HepG2 (cell line): ENCODE measurements around the gene RNF168. TPM values are rescaled to one million over a fixed set of nuclear protein-coding genes. Genes with fewer than 3 reads are reported as not detected.

Source experiments
- ERF ChIP-seq: IDR thresholded peaks from 2 replicates; pipeline ENCODE4 v1.6.1; 2018; ENCODE audit warnings: missing biosample characterization, missing genetic modification reagents
- GATAD1 ChIP-seq: IDR thresholded peaks from 2 replicates; pipeline ENCODE4 v1.6.1; 2016; ENCODE audit warnings: missing genetic modification reagents, missing compliant biosample characterization
- HNF1A ChIP-seq, 2 experiments: sonication (generic) in 1 of 2; formaldehyde crosslinking in 1 of 2; IDR thresholded peaks; 2 replicates each; pipeline versions ENCODE4 v1.4.0 to v1.6.1; 2016 to 2020; ENCODE audit warnings: borderline replicate concordance in 1 of 2, low read depth in 1 of 2, mild to moderate bottlenecking in 1 of 2, missing genetic modification reagents in 1 of 2
- KLF12 ChIP-seq: sonication (generic); formaldehyde crosslinking; IDR thresholded peaks from 2 replicates; pipeline ENCODE4 v1.4.0; 2020; ENCODE audit warnings: missing genetic modification reagents, borderline replicate concordance
- MYNN ChIP-seq: sonication (generic); formaldehyde crosslinking; IDR thresholded peaks from 2 replicates; pipeline ENCODE4 v1.4.0; 2020; ENCODE audit warnings: mild to moderate bottlenecking, low read depth, missing genetic modification reagents
- PAWR ChIP-seq: sonication (generic); formaldehyde crosslinking; IDR thresholded peaks from 2 replicates; pipeline ENCODE4 v1.4.0; 2020; ENCODE audit warnings: missing genetic modification reagents, mild to moderate bottlenecking, borderline replicate concordance
- SMAD3 ChIP-seq: sonication (generic); formaldehyde crosslinking; IDR thresholded peaks from 2 replicates; pipeline ENCODE4 v1.4.0; 2020; ENCODE audit warnings: missing genetic modification reagents
- TCF12 ChIP-seq, 2 experiments: fragments of 450-650 bp in 1 of 2; sonication (generic) in 1 of 2; formaldehyde crosslinking in 1 of 2; IDR thresholded peaks; 2 replicates each; pipeline versions ENCODE4 v1.6.1 to v1.8.0; 2017 to 2022; ENCODE audit warnings: antibody characterized with exemption in 1 of 2, mild to moderate bottlenecking in 1 of 2, missing genetic modification reagents in 1 of 2, moderate library complexity in 1 of 2
- ZBTB37 ChIP-seq: sonication (generic); formaldehyde crosslinking; IDR thresholded peaks from 2 replicates; pipeline ENCODE4 v1.4.0; 2020; ENCODE audit warnings: mild to moderate bottlenecking, missing genetic modification reagents
- ZBTB8A ChIP-seq: sonication (generic); formaldehyde crosslinking; IDR thresholded peaks from 2 replicates; pipeline ENCODE4 v1.4.0; 2020; ENCODE audit warnings: mild to moderate bottlenecking, low read depth, missing genetic modification reagents, borderline replicate concordance
- ZNF256 ChIP-seq: sonication (generic); formaldehyde crosslinking; conservative IDR thresholded peaks from 2 replicates; pipeline ENCODE4 v1.4.0; 2020; ENCODE audit warnings: missing genetic modification reagents
- ZNF280B ChIP-seq: sonication (generic); formaldehyde crosslinking; IDR thresholded peaks from 2 replicates; pipeline ENCODE4 v1.5.0; 2020; ENCODE audit warnings: missing genetic modification reagents, mild to moderate bottlenecking, borderline replicate concordance
- ZNF281 ChIP-seq: sonication (generic); formaldehyde crosslinking; IDR thresholded peaks from 2 replicates; pipeline ENCODE4 v1.4.0; 2020; ENCODE audit warnings: missing genetic modification reagents, borderline replicate concordance
- ZNF296 ChIP-seq: sonication (generic); formaldehyde crosslinking; conservative IDR thresholded peaks from 2 replicates; pipeline ENCODE4 v1.5.0; 2020; ENCODE audit warnings: mild to moderate bottlenecking, missing genetic modification reagents
- ZNF343 ChIP-seq: sonication (generic); formaldehyde crosslinking; IDR thresholded peaks from 2 replicates; pipeline ENCODE4 v1.4.0; 2020; ENCODE audit warnings: mild to moderate bottlenecking, missing genetic modification reagents
- ZNF563 ChIP-seq: sonication (generic); formaldehyde crosslinking; IDR thresholded peaks from 2 replicates; pipeline ENCODE4 v1.8.0; 2022; ENCODE audit warnings: mild to moderate bottlenecking, moderate library complexity, missing genetic modification reagents
- polyA plus RNA-seq, 8 experiments: library from polyadenylated mRNA; depleted of rRNA in 3 of 8; stranded (reverse) in 7 of 8; unstranded in 1 of 8; fragments of >200 nt; fragmentation: Illumina TruSeq in 4 of 8; extraction: Trizol in 4 of 8; gene quantifications; 2 replicates each; pipeline versions ENCODE4 v1.2.1 to v1.2.3, GENCODE V29; 2011 to 2016; ENCODE audit warnings: low read depth in 4 of 8, missing spikeins in 1 of 8, mixed read lengths in 1 of 8; ENCODE audit not compliant: insufficient read depth in 1 of 8
- total RNA-seq, 5 experiments: library from RNA; depleted of rRNA; stranded (reverse); fragments of >200 nt; fragmentation: Illumina TruSeq; extraction: Trizol; gene quantifications; 2 replicates each; pipeline ENCODE4 v1.2.3, GENCODE V29; 2016; ENCODE audit warnings: low read depth in 1 of 5

Gene RNF168
- total and polyA plus RNA-seq, 2 of the 13 experiments (the other 11 are each of a cell fraction or from before 2014, with no cell fraction given) = 3.7 to 22.9 TPM

GRCh38 chr3:196503196-196504076, at the start of gene RNF168 (continued):
- TF ChIP-seq ZNF563 (CRISPR knock-in tag) = peak; percentile 58; the same call in 1 of the 2 replicates
- no peak for TF ChIP-seq PAWR
- peak; percentile 89 for TF ChIP-seq GATAD1 (CRISPR knock-in tag)
- TF ChIP-seq ZNF280B (CRISPR knock-in tag) = no peak
- TF ChIP-seq SMAD3 (CRISPR knock-in tag) = peak; percentile 41; the same call in 1 of the 2 replicates
- TF ChIP-seq ZNF343 (CRISPR knock-in tag) = no peak
- TF ChIP-seq KLF12 = peak; percentile 72; the same call in 1 of the 2 replicates
- TF ChIP-seq MYNN (CRISPR knock-in tag) = no peak
- no peak for TF ChIP-seq ZNF256 (CRISPR knock-in tag)
- TF ChIP-seq TCF12 (IDR thresholded peaks at IDR 0.05) = no peak
- no peak for TF ChIP-seq TCF12 (CRISPR knock-in tag; IDR thresholded peaks at IDR 0.05)
- TF ChIP-seq ZBTB8A (CRISPR knock-in tag) = no peak
- no peak for TF ChIP-seq ZNF281
- TF ChIP-seq ZBTB37 = no peak
- no peak for TF ChIP-seq ZNF296 (CRISPR knock-in tag)
- 0 out of 2 replicates have a peak, but pooled peaks have one; percentile 15 for TF ChIP-seq HNF1A (IDR thresholded peaks at IDR 0.05; ENCODE audit: low read depth)
- TF ChIP-seq HNF1A (CRISPR knock-in tag; IDR thresholded peaks at IDR 0.05; ENCODE audit: borderline replicate concordance) = no peak; the same call in 1 of the 2 replicates
- peak; percentile 58; the same call in 1 of the 2 replicates for TF ChIP-seq ERF (CRISPR knock-in tag)
